Measurements from ENCODE around the gene PRR18. TPM values are rescaled to one million over a fixed set of nuclear protein-coding genes. Genes with fewer than 3 reads are reported as not detected.

PRR18 gene
- total RNA-seq, 2 experiments from 2014 or later, result 0.11 TPM; not detected in 1

Other genes starting within 250 kb of the PRR18 start
- gene TBXT, start 140.5 kb downstream of the PRR18 start, total RNA-seq, result not detected
- 10 to 100 TPM; 39.8 to 54.2 TPM for gene SFT2D1, start 34.2 kb upstream of the PRR18 start, total RNA-seq
- 10 to 100 TPM; 17.7 to 20.5 TPM for gene MPC1, start 74.5 kb upstream of the PRR18 start, total RNA-seq

All from activated CD4-positive, alpha-beta T cell treated with anti-CD3 and anti-CD28 coated beads for 36 hours (primary cell).